PC-3 (cell line): ENCODE data around the gene DRAXIN. TPM values are rescaled to one million over a fixed set of nuclear protein-coding genes. Genes with fewer than 3 reads are reported as not detected.

ENCODE experiments used
- ATAC-seq: fragments of 200-7000 bp; cut with Tn5 transposase; 2 replicates; pipeline ENCODE4 v1.9.1; 2020; ENCODE audit warnings: mild to moderate bottlenecking, moderate library complexity
- BruUV-seq: library from RNA; stranded (reverse); fragments of 400-500 nt; replicated peaks from 2 replicates; lab custom pipeline; 2021; lab: Mats Ljungman, UMichigan
- CTCF ChIA-PET: fragments of 300-600 bp; sonication (Branson Sonifier 250); formaldehyde crosslinking; loops from one replicate; lab custom pipeline; 2022; ENCODE audit warnings: antibody characterized with exemption; lab: Charles Lee
- POLR2A ChIA-PET: fragments of 300-600 bp; sonication (Branson Sonifier 250); formaldehyde crosslinking; loops from one replicate; lab custom pipeline; 2022; ENCODE audit warnings: antibody characterized with exemption; ENCODE audit not compliant: unreplicated experiment; lab: Charles Lee
- DNase-seq: peaks from one replicate; pipeline ENCODE4 v3.0.0-alpha.2; 2015
- H2AFZ ChIP-seq: fragments of 300-600 bp; sonication (generic); 2 replicates; pipeline ENCODE4 v1.6.0; 2016; ENCODE audit warnings: antibody characterized with exemption, low read length
- H3F3A ChIP-seq: fragments of 300-600 bp; sonication (generic); one replicate; pipeline ENCODE4 v1.6.0; 2017; ENCODE audit warnings: antibody characterized with exemption, low read length, control low read depth, mild to moderate bottlenecking; ENCODE audit not compliant: unreplicated experiment
- H3K27ac ChIP-seq: fragments of 300-600 bp; sonication (generic); 2 replicates; pipeline ENCODE4 v1.5.1; 2016; ENCODE audit warnings: mild to moderate bottlenecking, low read length
- H3K27me3 ChIP-seq: fragments of 300-600 bp; sonication (generic); 2 replicates; pipeline ENCODE4 v1.6.1; 2016; ENCODE audit warnings: low read length, mixed read lengths
- H3K36me3 ChIP-seq: fragments of 300-600 bp; sonication (generic); 2 replicates; pipeline ENCODE4 v1.6.1; 2016; ENCODE audit warnings: low read depth, mixed run types, low read length, mixed read lengths
- H3K4me1 ChIP-seq: fragments of 300-600 bp; sonication (generic); 2 replicates; pipeline ENCODE4 v1.5.1; 2016; ENCODE audit warnings: low read length; ENCODE audit not compliant: insufficient read depth
- H3K4me2 ChIP-seq: fragments of 300-600 bp; sonication (generic); 2 replicates; pipeline ENCODE4 v1.6.0; 2016; ENCODE audit warnings: low read length
- H3K4me3 ChIP-seq: fragments of 300-600 bp; sonication (generic); 2 replicates; pipeline ENCODE4 v1.5.1; 2016; ENCODE audit warnings: mild to moderate bottlenecking, low read length, mixed read lengths
- H3K79me2 ChIP-seq: fragments of 300-600 bp; sonication (generic); 2 replicates; pipeline ENCODE4 v1.6.1; 2017; ENCODE audit warnings: low read length, mixed read lengths
- H3K9ac ChIP-seq: fragments of 300-600 bp; sonication (generic); 2 replicates; pipeline ENCODE4 v1.6.0; 2016; ENCODE audit warnings: mild to moderate bottlenecking, low read length
- H3K9me2 ChIP-seq: fragments of 300-600 bp; sonication (generic); replicated peaks from 2 replicates; pipeline ENCODE4 v1.6.1; 2016; ENCODE audit warnings: mixed run types, low read length, mixed read lengths
- H3K9me3 ChIP-seq: fragments of 300-600 bp; sonication (generic); 2 replicates; pipeline ENCODE4 v1.6.1; 2016; ENCODE audit warnings: low read length, mixed read lengths
- H4K20me1 ChIP-seq: fragments of 300-600 bp; sonication (generic); 2 replicates; pipeline ENCODE4 v1.6.1; 2016; ENCODE audit warnings: low read length, mixed read lengths
- CTCF ChIP-seq: fragments of 300-600 bp; sonication (generic); conservative IDR thresholded peaks from 2 replicates; pipeline ENCODE4 v1.5.1; 2017; ENCODE audit warnings: antibody characterized with exemption, low read depth, mild to moderate bottlenecking, low read length
- EZH2 ChIP-seq: fragments of 300-600 bp; sonication (generic); IDR thresholded peaks from one replicate; pipeline ENCODE4 v1.6.1; 2017; ENCODE audit warnings: antibody characterized with exemption, mild to moderate bottlenecking, low read length; ENCODE audit not compliant: unreplicated experiment
- EZH2phosphoT487 ChIP-seq: fragments of 300-600 bp; sonication (generic); IDR thresholded peaks from 2 replicates; pipeline ENCODE4 v1.6.1; 2018; ENCODE audit warnings: mild to moderate bottlenecking, antibody characterized with exemption, low read length, borderline replicate concordance
- intact Hi-C: fragments of 100-400 bp; cut with micrococcal nuclease; formaldehyde crosslinking; loops from 2 replicates; pipeline ENCODE4 v1.9.0; 2023
- total RNA-seq: library from RNA; depleted of rRNA; stranded (reverse); fragments of >200 nt; gene quantifications from 2 replicates; pipeline ENCODE4 v1.2.3, GENCODE V29; 2014

DRAXIN gene
- total RNA-seq, 1 experiment from 2014 or later: 0.07 TPM

DNA sequence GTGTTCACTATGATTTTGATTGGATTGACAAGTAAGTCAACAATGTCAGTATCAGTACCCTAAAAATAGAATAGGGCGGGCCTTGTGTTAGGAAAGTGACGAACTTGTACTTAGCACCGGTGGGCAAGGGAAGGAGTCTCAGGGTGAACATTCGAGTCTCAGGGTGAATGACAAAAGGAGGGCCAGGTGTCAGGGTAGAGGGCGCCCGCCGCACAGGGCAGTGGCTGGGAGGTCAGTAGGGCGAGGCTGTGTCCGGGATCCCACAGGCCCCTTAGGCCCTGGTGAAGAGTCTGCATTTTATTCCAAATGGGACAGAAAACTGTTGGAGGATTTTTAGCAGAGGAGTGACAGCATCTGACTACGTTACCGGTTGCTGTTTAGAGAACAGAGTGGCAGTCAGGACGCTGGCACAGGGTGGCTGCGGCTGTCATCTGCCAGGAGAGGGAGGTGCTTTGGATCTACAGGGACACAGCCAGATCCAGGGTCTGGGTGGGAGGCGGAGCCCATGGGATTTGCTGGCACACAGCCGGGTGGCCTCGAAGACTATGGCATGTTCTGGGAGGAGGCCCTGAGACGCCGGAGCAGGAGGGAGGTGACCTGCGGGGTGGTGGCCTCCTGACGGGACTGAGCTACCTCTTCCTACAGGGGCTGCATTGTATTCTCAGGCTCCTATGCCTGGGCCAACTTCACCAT, 55.4 kb downstream of the DRAXIN start:
- Histone ChIP-seq H3K27me3 (no peaks in the 10 kb centered on the region), H3K36me3 (no peaks in the 10 kb centered on the region; the same call in 1 of the 2 replicates), H4K20me1 (no peaks in the 10 kb centered on the region), H3K79me2 (no peaks in the 10 kb centered on the region), H3K4me2 (no peak overlapping the region), H3K9me3 (no peaks in the 10 kb centered on the region), H3K9me2 (no peaks in the 10 kb centered on the region), H3K9ac (no peak overlapping the region), H2AFZ (no peak overlapping the region), H3K27ac (no peak overlapping the region), H3K4me1 (peaks cover 14% of the 10 kb centered on the region), H3F3A (peaks cover 4% of the 10 kb centered on the region), H3K4me3 (no peak overlapping the region)
- ATAC-seq: no peak
- CTCF ChIA-PET: no interaction called here
- TF ChIP-seq EZH2 (no peak), CTCF (no peak), EZH2phosphoT487 (no peak)
- DNase-seq: no peak
- POLR2A ChIA-PET: no interaction called here
- BruUV-seq: no TSS peak
- intact Hi-C loops: no loop called here

DNA sequence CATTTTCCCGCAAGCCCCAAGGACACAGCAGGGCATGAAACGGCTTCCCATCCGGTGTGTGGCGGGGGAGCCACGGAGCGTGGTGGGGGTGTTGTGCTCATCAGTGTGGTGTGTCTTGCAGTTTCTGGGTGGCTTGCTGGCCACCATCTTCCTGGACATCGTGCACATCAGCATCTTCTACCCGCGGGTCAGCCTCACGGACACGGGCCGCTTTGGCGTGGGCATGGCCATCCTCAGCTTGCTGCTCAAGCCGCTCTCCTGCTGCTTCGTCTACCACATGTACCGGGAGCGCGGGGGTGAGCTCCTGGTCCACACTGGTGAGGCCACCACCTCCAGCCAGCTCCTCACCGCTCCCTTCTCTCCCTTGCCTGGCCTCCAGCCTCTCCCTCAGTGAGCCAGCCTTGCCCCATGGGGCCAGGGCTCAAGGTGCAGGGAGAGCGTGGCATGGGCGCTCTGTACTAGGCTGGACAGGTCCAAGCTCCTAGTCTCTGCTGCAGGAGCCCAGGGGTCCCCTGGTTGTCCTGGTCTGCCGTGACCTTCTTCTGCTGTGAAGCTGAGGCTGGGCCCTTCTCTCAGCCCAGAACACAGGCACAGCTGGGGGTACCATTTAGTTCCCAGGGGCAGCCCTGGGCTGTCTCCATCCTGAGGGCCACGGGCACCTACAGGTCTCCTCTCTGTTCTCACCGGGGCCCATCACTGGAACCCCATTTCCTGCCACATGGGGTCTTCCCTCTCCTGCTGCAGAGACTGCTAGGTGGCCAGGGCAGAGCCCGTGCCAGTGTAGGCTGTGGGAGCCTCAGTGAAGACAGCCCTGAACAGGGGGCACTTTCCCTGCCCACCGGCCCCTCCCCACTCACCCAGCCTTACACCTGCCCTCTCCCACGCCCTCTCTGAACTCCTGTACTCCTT, 57.0 kb downstream of the DRAXIN start:
- DNase-seq (no peak), ATAC-seq (no peak)
- BruUV-seq: no TSS peak
- H2AFZ ChIP-seq: no peak overlapping the region
- H3K9ac ChIP-seq: no peak overlapping the region
- H3K36me3 ChIP-seq: no peaks in the 10 kb centered on the region; the same call in 1 of the 2 replicates
- H3K4me1 ChIP-seq: peaks cover 14% of the 10 kb centered on the region
- H3K9me3 ChIP-seq: no peaks in the 10 kb centered on the region
- TF ChIP-seq EZH2: no peak
- TF ChIP-seq EZH2phosphoT487: no peak
- TF ChIP-seq CTCF: no peak
- H4K20me1 ChIP-seq: no peaks in the 10 kb centered on the region
- H3K9me2 ChIP-seq: no peaks in the 10 kb centered on the region
- no peaks in the 10 kb centered on the region for H3K79me2 ChIP-seq
- POLR2A ChIA-PET: no interaction called here
- H3K27ac ChIP-seq: no peak overlapping the region
- H3K4me3 ChIP-seq: no peak overlapping the region
- H3F3A ChIP-seq: peaks cover 4% of the 10 kb centered on the region
- H3K4me2 ChIP-seq: no peak overlapping the region
- CTCF ChIA-PET: no interaction called here
- H3K27me3 ChIP-seq: no peaks in the 10 kb centered on the region
- intact Hi-C loops: no loop called here
